Adrenal gland (tissue), 5 donors: Measurements from ENCODE around the gene GNAQ.

ENCODE experiments used
- POLR2A ChIP-seq, 2 donors: fragments of 450-650 bp; IDR thresholded peaks; one replicate each; pipeline ENCODE4 v1.6.1; 2017; ENCODE audit warnings: antibody characterized with exemption in 2 of 2, mild to moderate bottlenecking in 2 of 2, moderate library complexity in 1 of 2
- TF ChIP-seq, protein P1 (sequence below), 6 experiments: fragments of 450-650 bp in 4 of 6; fragments of 200-600 bp in 2 of 6; sonication (generic) in 1 of 6; IDR thresholded peaks; 1 replicate in 5 of 6; 2 replicates in 1 of 6; pipeline versions ENCODE4 v1.5.1 to v1.8.0; 2016 to 2021; ENCODE audit warnings: antibody characterized with exemption in 6 of 6, mild to moderate bottlenecking in 2 of 6, moderate library complexity in 1 of 6
- donor health status: DM: no; HTN: no; CAD: no.

DNA sequence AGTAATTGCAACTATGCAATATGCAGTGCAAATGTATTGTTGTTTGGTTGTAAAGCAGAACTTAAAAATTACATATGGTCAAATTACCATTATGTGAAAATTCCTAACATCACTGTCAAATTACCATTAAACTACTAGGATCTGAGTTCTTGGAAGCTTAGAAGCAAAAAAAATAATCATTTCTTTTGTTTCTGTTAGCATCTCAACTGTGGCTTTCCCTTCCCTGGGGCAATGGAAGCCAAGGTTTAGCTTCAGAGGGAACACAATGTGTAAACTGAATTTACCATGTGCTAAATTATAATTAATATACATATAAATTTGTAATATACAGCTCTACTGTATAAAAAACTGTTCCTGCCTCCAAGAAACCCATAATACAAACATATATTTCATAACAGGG lies 159.4 kb downstream of the GNAQ start:
- TF ChIP-seq POLR2A (IDR thresholded peaks at IDR 0.05), result no peak
- TF ChIP-seq, protein P1, sequence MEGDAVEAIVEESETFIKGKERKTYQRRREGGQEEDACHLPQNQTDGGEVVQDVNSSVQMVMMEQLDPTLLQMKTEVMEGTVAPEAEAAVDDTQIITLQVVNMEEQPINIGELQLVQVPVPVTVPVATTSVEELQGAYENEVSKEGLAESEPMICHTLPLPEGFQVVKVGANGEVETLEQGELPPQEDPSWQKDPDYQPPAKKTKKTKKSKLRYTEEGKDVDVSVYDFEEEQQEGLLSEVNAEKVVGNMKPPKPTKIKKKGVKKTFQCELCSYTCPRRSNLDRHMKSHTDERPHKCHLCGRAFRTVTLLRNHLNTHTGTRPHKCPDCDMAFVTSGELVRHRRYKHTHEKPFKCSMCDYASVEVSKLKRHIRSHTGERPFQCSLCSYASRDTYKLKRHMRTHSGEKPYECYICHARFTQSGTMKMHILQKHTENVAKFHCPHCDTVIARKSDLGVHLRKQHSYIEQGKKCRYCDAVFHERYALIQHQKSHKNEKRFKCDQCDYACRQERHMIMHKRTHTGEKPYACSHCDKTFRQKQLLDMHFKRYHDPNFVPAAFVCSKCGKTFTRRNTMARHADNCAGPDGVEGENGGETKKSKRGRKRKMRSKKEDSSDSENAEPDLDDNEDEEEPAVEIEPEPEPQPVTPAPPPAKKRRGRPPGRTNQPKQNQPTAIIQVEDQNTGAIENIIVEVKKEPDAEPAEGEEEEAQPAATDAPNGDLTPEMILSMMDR (IDR thresholded peaks at IDR 0.05), result no peak
